AG09319 (cell line): Measurements from ENCODE around the gene NANS.
"Not testable (repeated sequence)": the region's sequence is repeated elsewhere in the genome, so short reads cannot be mapped to it uniquely, and the experiment has no call there.

ENCODE experiments used
- DNase-seq: peaks from one replicate; pipeline ENCODE4 v3.0.0-alpha.2; 2010; ENCODE audit warnings: low read depth; ENCODE audit errors: extremely low read depth
- TF ChIP-seq, protein P1 (sequence below): IDR thresholded peaks from 2 replicates; pipeline ENCODE4 v1.5.1; 2011; ENCODE audit warnings: low read depth, mild to moderate bottlenecking, inconsistent platforms, low read length, moderate library complexity

Gene NANS

DNA sequence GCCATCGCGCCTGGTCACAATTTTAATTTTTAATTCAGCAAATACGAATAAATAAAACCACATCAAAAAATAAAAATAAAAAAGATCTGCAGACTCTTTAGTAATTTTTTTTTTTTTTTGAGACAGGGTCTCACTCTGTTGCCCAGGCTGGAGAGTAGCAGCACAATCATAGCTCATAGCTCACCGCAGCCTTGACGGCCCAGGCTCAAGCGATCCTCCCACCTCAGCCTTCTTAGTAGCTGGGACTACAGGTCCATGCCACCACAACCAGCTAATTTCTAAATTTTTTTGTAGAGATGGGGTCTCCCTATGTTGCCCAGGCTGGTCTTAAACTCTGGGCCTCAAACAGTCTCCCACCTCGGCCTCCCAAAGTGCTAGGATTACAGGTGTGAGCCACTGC lies 14.2 kb downstream of the NANS start:
- no peak for DNase-seq
- TF ChIP-seq, protein P1, sequence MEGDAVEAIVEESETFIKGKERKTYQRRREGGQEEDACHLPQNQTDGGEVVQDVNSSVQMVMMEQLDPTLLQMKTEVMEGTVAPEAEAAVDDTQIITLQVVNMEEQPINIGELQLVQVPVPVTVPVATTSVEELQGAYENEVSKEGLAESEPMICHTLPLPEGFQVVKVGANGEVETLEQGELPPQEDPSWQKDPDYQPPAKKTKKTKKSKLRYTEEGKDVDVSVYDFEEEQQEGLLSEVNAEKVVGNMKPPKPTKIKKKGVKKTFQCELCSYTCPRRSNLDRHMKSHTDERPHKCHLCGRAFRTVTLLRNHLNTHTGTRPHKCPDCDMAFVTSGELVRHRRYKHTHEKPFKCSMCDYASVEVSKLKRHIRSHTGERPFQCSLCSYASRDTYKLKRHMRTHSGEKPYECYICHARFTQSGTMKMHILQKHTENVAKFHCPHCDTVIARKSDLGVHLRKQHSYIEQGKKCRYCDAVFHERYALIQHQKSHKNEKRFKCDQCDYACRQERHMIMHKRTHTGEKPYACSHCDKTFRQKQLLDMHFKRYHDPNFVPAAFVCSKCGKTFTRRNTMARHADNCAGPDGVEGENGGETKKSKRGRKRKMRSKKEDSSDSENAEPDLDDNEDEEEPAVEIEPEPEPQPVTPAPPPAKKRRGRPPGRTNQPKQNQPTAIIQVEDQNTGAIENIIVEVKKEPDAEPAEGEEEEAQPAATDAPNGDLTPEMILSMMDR: no peak

DNA sequence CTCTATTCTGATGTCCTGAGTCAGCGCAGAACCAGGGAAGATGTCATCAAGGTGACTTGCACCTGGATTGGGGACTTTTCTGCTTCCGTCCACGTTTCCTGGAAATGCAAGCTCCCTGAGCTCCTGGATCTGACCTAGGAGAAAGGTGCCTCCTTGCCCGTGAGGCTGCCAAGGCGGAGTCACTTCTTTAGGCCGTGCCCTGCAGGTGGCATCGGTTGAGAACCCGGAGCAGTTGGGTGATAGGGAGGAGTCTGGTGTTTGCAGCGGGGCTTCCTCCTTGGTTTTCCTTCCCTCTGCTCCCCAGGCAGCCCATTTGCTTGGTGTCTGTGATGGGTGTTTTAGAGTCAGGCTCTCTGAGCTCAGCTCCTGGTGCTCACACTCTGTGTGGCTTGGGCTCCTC lies 15.2 kb downstream of the NANS start:
- TF ChIP-seq, protein P1: no peak

DNA sequence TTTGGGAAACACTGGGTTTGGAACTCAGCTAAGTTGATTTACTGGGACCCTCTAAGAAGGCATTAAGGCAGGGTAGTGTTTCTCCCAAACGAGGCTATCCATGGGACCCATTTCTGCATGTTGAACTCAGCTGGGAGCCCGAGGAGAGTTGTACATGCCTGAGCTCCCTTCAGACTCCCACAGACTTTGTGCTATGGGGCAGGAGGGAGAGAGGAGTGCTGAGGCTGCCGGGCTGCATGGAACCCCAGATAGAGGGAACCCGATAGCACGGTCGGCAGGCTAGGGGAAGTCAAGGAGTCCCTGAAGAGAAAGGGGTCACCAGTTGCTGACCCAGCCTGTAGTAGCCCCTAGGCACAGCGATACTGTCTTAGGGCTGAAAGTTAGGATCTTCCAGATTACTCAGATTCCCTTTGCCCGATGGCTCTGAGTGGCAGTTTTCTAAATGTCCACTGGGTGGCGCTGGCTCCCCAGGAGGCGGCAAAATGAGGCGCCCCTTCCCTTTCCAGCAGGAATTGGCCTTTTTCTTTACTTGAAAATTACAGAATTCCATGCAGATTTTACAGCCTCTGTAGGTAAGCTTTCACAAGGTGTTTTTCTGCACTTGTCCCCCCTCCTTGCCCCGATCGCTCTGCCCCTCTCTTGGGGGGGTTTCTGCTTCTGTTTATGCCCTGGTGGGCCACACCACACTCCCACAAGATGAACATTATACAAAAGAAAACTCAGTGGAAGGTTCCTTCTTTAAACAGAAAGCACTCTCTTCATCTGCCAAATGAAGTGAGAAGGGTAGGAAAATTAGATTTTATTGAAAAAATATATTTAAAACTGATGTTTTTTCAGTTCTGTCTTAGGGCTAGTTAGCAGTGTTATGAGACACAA lies 17.8 kb downstream of the NANS start:
- TF ChIP-seq, protein P1: peak; percentile 95
- no peak for DNase-seq

More for the DNA sequence above, 15.2 kb downstream of the NANS start:
- DNase-seq: no peak

DNA sequence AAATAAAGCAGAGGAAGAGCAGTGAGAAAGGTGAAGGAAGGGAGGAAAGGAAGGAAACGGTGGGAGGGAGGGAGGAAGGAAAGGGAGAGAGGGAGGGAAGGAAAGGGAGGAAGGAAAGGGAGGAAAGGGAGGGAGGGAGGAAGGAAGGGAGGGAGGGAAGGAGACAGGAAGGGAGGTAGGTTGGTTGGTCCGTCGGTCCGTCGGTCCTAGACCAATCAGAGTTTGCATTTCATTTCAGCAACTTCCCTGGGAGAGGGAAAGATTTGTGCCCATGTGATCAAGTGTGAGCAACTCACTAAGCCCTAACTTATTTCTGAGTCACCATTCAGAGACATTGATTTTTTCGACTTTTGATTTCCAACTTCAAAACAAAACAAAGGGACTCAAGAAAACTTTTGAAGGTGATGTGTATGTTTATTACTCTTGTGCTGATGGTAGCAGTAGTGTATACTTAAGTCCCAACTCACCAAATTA lies 18.8 kb downstream of the NANS start:
- DNase-seq: peak; percentile 57
- TF ChIP-seq, protein P1: no peak

DNA sequence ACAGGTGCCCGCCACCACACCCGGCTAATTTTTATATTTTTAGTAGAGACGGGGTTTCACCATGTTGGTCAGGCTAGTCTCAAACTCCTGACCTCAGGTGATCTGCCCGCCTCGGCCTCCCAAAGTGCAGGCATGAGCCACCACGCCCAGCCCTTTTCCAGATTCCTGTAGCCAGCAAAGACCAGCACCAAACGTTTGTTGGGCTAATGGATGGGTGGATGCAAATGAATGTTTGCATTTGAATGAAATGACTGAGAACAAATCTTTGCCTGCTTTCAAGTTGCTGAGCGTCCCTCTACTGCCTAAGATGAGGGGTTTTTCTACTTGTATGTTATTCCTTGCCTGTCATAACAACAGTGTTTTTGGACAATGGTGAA lies 20.0 kb downstream of the NANS start:
- not testable (repeated sequence) for DNase-seq

DNA sequence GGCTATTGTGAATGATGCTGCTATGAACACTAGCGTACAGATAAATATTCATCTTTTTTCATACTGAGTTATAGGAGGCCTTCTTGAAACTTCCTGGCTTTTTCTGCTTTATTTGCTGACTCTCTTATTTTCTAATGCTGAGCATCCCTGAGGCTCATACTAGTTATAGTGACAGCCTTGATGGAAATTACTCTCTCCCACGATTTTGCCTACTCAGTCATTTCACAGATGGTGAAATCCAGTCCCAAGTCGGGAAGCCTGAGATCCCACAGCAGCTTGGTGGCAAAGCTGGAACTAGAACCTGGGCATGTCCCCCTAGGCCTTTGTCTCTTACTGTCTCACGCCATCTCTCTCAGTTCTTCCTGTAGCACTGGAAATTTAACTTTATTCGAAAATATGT lies 22.4 kb downstream of the NANS start:
- TF ChIP-seq, protein P1: no peak
- no peak for DNase-seq

DNA sequence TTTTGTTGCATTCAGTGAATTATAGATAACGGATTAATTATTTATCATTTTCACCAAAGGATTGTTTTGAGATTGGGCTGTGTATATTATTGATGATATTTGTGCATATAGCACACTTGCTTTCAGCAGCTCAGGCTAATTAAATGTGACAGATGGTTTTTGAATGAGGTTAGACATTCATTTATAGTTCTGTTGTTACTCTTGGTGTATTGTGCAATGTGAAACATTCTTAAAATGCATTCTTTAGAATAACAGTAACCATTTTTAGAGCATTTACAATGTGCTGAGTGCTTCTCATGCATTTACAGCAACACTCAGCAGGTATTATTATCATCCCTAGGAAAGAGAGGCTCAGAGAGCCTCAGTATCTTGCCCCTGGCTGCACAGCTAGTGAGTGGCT lies 23.8 kb downstream of the NANS start:
- TF ChIP-seq, protein P1: no peak
- DNase-seq: no peak

DNA sequence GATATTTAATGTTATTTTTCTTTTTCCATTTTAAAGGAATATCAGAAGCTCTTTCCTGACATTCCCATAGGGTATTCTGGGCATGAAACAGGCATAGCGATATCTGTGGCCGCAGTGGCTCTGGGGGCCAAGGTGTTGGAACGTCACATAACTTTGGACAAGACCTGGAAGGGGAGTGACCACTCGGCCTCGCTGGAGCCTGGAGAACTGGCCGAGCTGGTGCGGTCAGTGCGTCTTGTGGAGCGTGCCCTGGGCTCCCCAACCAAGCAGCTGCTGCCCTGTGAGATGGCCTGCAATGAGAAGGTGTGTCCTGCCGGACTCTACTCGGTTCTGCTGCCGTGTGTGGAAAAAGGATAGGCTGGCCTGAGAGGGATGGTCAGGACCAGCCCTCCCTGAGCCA lies 24.2 kb downstream of the NANS start:
- TF ChIP-seq, protein P1: no peak
- DNase-seq: no peak
